ENCODE measurements around the gene CKM.
"Not testable (repeated sequence)": the region's sequence is repeated elsewhere in the genome, so short reads cannot be mapped to it uniquely, and the experiment has no call there.

The CKM gene

DNA sequence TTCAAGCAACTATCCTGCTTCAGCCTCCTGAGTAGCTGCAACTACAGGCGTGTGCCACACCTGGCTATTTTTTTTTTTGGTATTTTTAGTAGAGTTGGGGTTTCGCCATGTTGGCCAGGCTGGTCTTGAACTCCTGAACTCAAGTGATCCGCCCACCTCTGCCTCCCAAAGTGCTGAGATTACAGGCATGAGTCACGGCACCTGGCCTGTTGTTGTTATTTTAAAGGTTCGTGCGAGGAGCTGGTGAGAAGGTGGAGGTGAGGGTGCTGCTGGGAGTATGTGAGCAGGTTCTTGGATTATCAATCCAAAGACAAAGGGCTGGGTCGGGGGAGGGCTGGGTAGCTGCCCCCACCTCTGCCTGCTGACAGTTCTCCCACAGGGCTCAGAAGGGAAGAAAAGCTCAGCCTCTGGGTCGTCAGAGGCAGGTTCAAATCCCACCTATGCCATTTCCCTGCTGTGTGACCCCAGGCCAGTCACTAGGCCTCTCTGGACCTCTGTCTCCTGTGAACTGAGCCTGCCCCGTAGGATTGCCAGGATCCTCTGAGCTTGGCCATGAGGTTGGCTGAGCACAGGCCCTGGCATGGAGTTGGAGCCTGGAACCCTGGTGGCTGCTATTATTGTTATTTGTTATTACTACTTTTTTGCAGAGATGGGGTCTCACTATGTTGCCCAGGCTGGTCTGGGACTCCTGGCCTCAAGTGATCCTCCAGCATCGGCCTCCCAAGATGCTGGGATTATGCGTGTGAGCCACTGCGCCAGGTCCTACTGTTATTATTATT, 1.5 kb downstream of the CKM start:
- DNase-seq (ENCODE audit: low read depth in 2 of 2) = no peak

GRCh38 chr19:45315304-45315703, 7.4 kb downstream of the CKM start:
- DNase-seq (ENCODE audit: low read depth in 2 of 2) = no peak

GRCh38 chr19:45314708-45315245, 7.9 kb downstream of the CKM start:
- DNase-seq (ENCODE audit: low read depth in 2 of 2) = no peak

GRCh38 chr19:45312285-45312684, 10.4 kb downstream of the CKM start:
- not testable (repeated sequence) for DNase-seq (ENCODE audit: low read depth in 2 of 2)

DNA sequence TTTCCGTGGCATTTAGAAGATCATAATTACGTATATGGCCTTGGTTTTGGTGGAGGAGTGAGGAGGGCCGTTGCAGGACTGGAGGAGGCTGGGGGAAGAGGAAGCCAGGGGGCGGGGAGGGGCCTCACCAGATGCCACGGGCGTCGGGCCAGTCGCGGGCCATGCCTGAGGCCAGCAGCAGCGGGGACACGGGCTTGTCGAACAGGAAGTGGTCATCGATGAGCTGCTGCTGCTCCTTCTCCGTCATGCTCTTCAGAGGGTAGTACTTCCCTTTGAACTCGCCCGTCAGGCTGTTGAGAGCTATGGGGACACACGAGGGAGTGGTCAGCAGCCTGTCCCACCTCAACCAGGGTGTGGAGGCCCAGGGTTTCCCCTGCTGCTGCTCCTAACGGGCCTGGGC, 11.1 kb downstream of the CKM start:
- no peak for DNase-seq (ENCODE audit: low read depth in 2 of 2)

GRCh38 chr19:45309322-45309721, 13.4 kb downstream of the CKM start:
- not testable (repeated sequence) for DNase-seq (ENCODE audit: low read depth in 2 of 2)

- DNase-seq (ENCODE audit: low read depth in 2 of 2) = no peak
Measured at GRCh38 chr19:45307361-45307760, 15.3 kb downstream of the CKM start.

GRCh38 chr19:45306518-45307027, 16.1 kb downstream of the CKM start:
- DNase-seq (ENCODE audit: low read depth in 2 of 2) = no peak

- DNase-seq (ENCODE audit: low read depth in 2 of 2) = no peak
Measured at GRCh38 chr19:45306040-45306439, 16.6 kb downstream of the CKM start.

DNA sequence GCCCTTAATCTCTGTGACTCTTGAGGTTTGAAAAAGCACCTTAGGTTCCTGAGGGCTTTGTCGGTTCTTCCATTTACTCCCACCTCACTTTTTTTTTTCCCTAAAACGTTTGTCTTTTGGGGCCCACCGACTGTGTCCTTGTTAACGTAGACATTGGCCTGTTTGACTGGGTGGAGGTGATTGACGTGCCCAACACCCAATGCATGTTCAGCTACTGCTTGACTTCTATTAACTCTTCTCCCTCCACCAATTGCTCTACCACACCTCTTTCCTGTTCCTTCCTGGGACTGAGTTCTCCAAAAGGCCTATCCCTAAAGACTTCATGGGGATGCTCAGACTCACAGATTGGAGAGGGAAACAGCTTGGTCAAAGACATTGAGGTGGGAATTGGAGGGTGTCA, 17.3 kb downstream of the CKM start:
- DNase-seq (ENCODE audit: low read depth in 2 of 2) = no peak

GRCh38 chr19:45305007-45305406, 17.7 kb downstream of the CKM start:
- DNase-seq (ENCODE audit: low read depth in 2 of 2) = no peak

GRCh38 chr19:45304141-45304926, 18.3 kb downstream of the CKM start:
- DNase-seq (ENCODE audit: low read depth in 2 of 2) = no peak

- no peak for DNase-seq (ENCODE audit: low read depth in 2 of 2)
Measured at GRCh38 chr19:45303269-45304060, 19.2 kb downstream of the CKM start.

GRCh38 chr19:45302416-45302815, 20.3 kb downstream of the CKM start:
- no peak for DNase-seq (ENCODE audit: low read depth in 2 of 2)

DNA sequence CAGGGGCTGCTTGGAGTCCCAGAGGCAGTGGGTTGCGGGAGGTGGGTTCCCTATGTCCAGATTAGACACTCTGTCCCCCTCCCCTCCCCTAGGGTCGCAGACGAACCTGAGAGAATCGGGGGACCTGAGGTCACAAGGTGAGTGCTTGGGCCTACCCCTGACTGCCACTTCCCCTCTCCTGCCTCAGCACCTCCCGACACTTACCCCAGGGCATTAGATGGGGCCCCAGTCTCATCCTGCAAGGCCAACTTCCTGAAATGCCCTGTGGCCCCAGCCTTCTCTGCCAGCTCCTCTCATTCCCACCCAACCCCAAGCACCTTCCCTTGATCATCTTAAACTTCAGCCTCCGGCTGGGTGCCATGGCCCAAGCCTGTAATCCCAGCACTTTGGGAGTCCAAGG, 23.0 kb downstream of the CKM start:
- DNase-seq (ENCODE audit: low read depth in 2 of 2) = no peak

DNA sequence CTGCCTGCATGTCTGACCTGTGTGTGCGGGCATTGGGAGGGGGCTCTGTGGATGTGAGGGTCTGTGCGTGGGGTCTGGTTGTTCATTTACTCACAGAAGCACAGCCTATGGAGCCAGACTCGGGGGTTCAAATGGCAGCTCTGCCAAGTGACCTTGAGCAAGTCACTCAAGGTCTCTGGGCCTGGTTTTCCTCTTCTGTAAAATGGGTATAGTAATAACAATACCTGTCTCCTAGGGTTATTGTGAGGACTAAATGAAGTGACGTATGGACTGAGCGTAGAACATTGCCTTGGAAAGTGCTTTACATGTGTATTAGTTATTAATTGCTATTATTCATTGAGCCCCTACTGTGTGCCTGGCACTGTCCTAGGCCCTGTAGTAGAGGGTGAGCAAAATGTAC, 24.4 kb downstream of the CKM start:
- no peak for DNase-seq (ENCODE audit: low read depth in 2 of 2)

DNA sequence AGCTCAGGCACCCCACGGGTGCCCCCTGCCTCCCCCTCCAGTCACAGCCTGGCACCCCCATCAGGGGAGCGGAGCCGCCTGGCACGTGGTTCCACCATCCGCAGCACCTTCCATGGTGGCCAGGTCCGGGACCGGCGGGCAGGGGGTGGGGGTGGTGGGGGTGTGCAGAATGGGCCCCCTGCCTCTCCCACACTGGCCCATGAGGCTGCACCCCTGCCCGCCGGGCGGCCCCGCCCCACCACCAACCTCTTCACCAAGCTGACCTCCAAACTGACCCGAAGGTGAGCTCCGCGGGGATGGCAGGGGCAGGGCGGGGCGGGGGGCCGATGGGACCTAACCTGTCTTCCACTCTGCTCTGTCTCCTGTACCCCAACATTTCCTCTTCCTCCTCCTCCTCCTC, 25.0 kb downstream of the CKM start:
- no peak for DNase-seq (ENCODE audit: low read depth in 2 of 2)

GRCh38 chr19:45296355-45296754, 26.3 kb downstream of the CKM start:
- no peak for DNase-seq (ENCODE audit: low read depth in 2 of 2)

DNA sequence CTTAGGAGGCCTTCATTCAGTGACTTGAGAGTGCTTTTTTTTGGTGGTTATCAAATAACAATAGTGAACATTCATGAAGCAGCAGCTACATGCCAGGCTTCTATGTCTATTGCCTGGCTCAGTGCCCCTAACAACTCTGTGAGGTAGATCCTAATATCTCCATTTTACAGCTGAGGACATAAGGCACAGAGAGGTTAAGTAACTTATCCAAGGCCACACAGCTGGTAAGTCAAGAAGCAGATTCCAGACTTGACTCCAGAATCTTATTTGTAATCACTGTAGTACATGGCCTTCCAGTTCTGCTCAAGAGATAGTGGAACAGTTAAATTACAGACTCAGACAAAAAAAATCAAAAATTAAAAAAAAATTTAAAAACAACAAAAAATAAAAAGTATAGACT, 26.8 kb downstream of the CKM start:
- DNase-seq (ENCODE audit: low read depth in 2 of 2) = no peak

DNA sequence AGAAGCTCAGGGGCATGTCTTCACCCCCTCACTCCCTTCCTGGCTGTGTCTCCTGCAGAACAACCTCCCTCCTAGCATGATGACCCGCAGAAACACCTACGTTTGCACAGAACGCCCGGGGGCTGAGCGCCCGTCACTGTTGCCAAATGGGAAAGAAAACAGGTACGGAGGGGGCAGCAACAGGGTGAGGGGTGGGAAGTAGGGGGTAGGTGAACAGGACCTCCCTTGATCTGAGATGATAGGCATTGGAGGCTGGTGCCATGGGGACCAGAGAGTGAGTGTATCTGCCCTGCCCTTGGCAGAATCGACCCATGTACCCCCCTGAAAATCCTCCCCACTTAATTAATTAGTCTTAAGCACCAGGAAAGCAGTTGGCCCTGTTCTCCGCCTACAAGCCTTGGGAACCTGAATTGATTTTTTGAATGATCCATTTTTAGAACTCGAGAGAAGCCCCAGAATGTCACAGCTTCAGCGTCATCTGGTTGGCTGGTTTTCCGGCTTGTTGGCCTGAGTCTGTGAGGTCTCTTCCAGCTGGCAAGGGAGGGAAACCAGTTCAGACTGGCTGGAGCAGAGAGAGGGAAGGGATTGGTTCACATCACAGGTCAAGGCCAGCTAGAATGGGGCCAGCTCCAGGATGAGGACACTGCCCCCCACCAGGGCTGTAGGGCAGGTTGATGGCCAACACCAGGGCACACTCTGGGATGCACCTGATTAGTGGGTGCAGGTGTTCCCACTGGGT, 28.2 kb downstream of the CKM start:
- no peak for DNase-seq (ENCODE audit: low read depth in 2 of 2)

- peak; percentile 2 to 3 for DNase-seq (ENCODE audit: low read depth in 2 of 2)
Measured at GRCh38 chr19:45293682-45294081, 29.0 kb downstream of the CKM start.

All from activated CD4-positive, alpha-beta T cell treated with anti-CD3 and anti-CD28 coated beads for 24 hours (primary cell).